GM21529 (cell line): ENCODE measurements around the gene MORN5.
A peak's percentile ranks its signal among the peaks of the same experiment; 100 is the strongest.

Experiments
- ATAC-seq: cut with Tn5 transposase; IDR thresholded peaks from one replicate; pipeline ENCODE4 v1.9.1; 2021; ENCODE audit not compliant: unreplicated experiment

MORN5 gene

DNA sequence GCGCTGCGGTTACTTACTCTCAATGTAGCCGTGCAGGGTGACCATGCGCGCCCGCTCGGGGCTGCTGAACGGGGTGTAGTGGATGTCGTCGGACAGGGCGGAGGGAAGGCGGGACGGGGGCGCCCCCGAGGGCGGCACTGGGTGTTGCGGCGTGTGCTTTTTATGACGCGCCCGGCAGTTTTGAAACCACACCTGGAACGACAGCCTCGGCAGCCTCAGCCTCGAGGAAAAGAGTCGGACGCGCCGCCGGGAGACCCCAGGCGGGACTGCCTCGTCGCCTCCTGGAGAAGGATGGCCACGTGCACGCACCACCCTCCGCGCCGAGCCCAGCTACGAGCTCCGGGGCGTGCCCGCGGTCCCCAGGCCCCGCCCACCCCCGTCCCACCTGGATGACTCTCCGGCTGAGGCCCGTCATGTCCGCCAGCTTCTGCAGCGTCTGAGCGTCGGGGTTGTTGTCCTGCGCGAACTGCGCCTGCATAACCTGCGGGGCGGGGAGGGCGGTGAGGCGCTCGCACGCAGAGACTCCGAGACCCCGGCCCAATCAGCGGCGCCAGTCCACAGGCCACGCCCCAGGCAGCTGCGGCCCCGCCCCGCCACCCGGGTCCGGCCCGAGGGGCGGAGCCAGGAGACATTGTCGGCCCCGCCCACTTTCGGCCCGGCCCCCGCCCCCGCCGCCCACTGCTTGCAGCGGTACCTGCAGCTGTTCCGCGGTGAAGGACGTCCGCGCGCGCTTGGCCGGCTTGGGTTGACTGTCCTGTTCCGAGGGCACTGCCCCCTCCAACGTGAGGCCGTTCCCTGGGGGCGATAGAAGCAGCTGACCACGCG is 54.1 kb downstream of the MORN5 start:
- peak; percentile 63 for ATAC-seq

DNA sequence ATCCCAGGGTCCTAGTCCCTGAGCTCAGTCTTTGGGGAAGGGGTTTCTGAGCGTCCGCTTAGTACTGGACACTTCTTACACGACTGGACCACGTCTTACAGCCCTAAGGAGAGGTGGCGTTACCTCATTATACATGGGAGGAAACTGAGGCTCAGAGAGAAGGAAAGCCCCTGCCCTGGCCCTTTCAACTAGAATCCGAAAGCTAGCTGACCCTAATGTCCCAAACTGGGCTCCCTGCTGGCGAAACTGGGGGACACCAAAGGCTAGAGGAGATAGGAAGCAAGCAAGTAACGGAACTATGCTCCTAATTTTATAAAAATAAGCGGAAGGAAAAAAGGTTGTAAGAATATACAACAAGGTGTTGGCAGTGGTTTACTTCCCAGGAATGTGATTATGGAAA is 54.8 kb downstream of the MORN5 start:
- ATAC-seq, result no peak

DNA sequence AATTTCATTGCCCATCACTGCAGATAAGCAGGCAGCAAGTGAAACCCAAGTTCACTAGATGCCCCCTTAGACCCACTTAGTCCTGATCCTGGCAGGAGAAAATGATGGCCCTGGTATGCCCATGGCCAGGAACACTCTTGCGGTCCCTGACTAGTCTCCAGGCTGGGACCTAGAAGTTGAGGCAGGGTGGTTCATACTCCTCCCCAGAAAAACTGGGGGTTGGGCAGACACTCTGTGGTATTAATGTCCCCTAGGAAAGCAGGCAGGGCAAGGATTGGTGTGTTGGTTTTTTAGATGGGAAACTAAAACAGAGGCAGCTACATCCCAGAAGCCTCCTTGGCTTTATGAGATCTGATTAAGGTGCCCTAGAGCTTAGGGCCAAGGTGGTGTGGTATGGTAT is 56.0 kb downstream of the MORN5 start:
- no peak for ATAC-seq

DNA sequence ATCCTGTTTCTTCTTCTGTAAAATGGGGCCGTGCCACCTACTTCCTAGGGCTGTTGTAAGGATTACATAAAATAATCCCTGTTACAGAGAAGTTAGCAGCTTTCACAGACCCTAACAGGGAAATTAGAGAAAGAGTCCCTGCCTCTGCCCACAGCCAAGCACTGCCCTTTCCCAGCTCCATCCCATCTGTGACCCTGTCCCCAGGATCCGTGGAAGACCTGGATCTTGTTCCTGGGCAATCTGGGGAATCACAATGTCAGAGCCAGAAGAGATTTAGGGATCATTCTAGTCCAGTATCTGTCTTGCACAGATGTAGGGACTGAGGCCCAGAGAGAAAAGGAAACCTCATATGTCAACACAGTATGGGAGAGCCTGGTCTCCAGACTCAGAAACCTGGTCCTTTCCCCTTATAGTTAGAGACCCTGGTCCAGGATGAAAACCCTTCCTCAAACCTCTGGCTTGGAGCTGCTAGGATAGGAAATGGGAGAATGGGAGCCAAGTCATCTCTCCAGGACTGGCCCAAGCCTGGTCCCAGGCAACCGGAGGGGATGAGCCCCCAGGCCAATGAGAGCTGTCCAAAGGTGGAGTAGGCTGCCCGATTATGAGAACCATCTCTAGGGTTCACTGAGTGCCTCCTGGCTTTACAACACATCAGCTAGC is 56.6 kb downstream of the MORN5 start:
- no peak for ATAC-seq

DNA sequence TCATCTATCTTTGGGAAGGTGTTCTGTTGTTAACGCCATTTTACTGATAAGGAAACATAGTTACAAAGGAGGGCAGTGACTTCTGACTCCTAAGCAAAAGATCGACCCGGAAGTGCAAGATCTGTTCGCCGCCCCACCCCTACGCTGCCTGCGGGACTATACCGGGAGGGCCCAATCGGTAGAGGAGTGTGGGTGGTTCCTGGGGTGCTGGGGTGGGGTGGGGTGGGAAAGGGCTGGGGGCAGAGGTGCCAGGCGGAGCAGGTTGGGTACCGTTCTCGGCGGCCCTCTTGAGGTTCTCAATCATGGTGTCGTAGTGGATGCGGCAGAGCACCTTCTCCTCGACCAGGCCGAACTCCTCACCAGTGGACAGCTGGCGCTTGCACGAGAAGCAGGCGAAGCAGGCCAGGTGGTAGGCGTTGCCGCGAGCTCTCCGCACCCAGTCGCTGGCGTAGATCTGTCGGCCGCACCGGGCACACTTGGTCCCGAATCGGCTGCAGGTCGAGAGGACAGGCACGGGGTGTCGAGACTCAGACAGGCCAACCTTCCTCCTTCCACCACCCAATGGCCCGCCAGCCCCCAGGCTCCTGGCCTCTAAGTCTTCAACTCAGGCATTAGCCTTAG is 57.2 kb downstream of the MORN5 start:
- no peak for ATAC-seq

DNA sequence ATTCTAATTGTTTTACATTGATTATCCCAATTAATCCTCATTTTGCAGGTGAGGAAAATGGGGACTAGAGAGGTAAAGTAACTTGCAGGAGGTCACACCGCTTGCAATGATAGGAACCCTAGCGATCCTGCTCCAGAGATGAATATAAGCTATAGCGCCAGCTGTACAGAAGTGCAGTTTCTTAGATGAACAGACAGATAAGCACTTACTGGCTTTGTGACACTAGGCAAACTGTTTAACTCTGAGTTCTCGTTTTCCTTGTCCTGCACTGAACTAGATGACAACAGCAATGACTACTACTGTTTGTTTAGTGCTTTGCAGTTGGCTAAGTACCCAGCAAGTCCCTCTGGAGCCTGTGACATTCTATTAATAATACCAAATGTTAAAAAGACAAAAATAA is 57.9 kb downstream of the MORN5 start:
- ATAC-seq, result no peak

DNA sequence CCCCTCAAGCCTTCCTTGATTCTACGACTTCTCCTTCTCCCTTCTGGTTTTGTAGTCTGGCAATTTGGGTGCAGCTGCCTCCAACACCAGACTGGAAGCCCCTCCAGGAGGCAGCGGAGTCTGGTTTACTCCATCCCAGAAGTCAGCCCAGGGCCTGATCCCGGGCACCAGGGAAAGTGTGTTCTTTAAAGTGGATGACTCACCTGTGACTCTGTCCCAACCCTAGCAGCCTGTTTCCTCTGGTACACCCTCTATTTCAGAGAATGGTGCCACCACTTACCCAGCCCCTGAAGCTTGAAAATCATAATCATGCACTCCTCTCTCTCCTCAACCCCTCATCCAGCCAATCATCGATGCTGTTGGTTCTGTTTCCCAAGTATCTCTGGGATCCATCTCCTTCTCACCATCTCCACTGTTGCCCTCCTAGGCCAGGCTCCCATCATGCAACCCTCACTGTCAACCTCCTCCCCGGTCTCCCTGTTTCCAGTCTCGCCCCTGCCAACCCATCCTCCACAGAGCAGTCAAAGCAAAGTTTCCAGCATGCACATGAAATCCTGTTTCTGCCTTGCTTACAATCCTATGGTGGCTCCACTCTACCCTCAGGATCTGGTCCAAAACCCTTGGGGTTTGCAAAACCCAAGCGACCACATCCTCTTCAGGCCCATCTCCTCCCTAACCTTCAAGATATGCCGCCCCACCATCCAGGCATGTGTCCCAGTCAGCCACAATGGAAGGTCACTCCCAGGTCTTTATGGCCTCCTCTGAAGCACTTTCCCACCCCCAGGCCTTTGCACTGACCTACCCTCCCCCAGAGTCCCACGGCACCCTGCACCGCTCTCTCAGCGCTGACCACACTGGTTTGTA is 58.6 kb downstream of the MORN5 start:
- ATAC-seq, result no peak

DNA sequence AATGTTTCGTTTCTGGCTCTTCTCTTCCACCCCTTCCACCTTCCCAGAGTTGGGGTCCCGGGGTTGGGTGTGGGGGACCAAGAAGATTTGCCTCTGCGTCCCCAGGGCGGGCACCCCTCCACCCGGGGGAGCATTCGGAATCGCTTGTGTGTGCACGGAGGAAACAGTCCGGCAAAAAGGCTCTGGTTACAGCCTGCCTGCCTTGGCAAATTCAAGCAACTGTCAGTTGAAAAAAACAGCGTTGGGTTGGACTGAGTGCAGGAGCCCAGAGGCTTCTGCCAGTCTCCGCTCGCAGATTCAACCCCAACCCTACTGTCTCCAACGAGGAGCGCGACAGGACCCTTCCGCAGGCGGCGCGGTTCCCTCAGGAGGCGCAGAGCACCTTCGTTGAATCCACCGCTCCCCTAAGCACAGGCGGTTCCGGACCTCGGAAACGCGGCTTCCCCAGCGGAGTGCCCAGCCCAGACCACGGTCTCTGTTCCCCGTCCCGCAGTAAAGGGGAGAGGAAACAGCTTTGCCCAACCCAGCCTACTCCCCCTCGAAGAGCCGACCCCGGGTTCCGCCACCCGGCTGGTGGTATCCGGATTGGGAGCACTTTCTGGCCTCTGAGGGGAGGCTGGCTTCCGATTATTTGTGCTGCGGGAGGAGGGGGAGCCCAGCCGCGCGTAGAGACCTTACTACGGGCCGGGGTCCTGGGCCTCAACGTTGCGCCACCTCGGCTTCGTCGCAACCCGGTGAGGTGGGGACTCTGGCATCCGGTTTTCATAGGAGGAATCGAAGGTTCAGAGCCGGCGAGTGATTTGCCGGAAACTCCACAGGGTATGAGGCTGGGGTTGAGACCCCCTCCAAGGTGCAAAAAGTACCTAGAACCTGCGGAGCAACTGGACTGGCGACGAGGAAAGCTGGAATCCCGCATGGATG is 59.5 kb downstream of the MORN5 start:
- no peak for ATAC-seq

DNA sequence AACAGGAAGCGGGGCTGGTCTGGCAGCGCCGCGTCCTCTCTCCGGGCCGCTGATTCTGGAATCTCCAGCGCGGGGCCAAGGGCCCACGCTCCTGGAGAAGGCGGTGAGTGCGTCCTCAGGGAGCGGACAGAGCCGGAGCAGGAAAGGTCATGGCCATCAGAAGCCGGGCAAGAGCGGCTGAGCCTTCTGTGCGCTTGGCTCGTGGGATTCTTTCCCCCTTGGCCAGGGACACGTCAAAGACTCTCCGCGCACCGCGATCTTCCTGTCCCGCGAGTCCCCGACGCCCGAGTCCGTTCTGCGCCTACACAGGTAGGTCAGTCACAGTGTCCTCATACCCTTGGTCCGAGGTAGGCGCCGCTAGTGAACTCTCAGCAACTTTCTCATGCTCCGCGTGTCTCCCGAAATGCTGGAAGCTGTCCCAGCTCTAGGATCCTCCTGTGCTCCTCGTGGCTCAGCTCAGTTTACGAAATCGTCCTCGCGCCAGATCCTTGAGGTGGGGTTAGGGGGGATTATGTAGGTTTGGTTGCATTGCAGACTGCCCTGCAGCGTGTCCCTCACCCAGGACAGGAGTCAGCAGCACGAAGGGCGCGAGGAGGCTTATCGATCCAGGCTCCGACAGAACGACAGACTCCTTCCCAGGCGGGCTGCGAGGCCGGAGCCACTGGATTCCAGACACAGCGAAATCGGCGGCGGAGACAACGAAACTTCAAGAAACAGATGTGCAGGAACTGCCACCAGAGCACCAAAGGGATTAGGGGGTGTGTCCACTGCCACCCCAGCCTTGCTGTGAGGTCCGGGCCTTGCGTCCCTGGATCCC is 60.4 kb downstream of the MORN5 start:
- no peak for ATAC-seq

DNA sequence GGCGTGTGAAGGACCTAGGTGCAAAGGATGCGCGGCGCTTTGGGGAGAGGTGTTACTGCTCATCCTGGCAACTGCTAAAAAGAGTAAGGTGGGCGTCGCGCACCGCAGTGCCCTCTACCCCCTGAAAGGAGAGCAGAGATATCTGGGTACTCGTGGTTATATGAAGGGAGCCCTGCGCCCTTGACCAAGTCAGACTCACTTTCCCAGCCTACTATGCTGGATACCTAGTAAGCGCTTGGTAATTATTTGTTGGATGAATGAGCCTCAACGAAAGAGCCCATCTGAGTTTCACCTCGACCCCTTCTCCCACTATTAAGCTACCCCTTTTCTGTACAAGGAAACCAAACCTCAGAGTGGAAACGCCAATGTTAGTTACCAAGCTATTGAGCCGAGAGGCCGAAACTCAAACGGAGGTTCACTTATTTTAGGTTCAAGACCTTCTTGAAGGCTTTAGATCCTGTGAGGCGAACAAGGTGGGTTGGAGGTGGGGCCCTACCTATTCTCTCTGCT is 61.0 kb downstream of the MORN5 start:
- no peak for ATAC-seq

DNA sequence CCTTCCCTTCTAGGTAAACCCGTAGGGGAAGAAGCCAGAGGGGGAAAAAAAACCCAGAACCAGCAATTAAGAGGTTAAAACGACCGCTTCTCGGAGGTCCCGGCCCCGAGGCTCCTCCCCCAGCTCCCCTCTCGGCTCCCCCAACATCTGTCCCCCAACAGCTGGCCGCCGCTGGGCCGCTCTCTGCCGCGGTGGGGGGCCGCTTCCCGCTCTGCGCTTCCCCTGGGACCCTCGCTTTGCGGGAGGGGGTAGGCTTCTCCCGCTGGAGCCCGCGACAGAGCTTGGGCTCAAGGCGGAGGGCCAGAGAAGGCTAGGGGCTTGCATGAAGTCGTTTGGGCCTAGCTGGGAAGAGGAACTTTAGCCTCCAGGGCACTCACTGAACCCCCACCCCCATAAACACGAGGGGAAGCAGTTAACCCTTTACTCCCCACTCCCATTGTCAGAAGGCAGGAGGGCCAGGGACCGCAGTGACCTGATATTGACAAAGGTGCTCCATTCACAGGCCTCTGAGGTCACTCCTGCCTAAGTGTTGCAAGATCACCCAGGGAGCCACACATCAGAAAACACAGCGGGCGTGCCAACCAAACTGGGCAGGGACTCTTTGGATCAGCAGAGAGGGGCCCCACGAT is 61.6 kb downstream of the MORN5 start:
- ATAC-seq, result no peak

DNA sequence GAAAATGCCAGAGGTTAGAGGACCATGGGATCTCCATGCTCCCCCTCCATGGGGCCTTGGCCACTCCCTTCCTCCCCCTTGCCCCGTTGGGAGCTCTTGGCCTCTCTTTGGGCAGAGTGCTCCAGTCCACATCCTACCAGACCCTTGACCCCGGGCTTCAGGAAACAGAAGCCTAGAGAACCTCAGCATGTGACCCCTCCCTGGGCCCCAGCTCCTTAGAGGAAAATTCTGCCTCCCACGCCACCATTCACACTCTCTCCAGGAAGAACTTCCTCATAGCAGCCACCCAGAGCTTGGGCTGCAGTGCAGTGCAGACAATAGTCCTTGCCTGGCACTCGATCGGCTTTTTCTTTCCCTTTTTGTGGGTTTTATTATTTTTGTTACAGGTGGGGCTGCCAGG is 63.1 kb downstream of the MORN5 start:
- no peak for ATAC-seq

DNA sequence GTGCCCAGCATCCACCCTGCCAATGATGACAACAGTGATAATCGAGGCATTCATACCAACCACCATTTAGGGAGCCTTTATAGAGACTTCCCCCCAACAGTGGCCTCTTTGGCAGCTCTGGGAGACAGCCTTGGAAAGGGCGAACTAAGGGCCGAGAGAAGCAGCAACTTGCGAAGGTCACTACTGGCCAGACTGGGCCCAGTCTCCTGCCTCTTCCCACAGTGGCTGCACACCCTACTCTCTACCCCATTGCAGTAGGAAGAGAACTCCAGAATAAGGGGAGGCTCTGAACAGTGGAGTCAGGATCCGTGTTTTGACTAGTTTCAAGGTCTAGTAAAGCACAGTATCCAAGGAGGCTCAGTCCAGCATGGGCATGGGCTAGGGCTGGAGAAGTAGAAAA is 63.7 kb downstream of the MORN5 start:
- ATAC-seq, result no peak

DNA sequence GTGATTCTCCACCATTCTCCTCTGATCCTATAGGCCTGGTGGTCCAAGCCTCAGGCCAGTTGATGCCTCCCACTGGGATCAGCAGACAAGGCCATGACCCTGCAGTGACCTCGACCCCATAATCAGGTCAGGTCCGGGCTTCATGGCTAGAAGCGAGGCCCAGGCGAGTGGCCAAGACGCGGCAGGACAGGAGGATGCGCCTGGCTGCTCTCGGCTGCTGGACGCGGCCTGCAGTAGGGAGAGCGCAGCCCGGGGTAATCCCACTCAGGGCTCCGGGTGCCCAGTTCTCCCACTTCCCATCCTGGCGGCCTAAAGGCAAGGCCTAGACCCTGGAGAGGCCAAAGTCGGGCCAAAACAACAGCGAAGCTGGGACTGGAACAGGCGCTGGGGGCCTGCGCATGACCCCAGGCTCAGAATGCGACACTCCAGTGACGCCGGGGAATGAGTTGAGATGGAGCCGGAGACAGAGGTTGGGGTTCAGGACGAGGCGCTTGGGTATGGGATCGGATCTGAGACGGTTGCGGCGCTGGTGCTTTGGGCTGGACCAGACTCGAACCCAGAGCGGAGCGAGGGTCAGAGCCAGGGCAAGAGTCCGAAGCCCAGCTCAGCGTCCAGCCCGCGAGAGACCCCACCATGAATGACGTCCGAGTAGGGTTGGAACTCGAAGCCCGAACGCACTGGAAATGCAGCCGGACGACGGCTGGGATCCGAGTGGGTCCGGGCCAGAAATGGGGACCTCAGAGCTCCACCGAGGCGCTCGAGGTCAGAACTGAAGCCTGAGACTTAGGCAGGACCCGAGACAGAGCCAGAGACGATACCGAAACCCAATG is 65.8 kb downstream of the MORN5 start:
- no peak for ATAC-seq

DNA sequence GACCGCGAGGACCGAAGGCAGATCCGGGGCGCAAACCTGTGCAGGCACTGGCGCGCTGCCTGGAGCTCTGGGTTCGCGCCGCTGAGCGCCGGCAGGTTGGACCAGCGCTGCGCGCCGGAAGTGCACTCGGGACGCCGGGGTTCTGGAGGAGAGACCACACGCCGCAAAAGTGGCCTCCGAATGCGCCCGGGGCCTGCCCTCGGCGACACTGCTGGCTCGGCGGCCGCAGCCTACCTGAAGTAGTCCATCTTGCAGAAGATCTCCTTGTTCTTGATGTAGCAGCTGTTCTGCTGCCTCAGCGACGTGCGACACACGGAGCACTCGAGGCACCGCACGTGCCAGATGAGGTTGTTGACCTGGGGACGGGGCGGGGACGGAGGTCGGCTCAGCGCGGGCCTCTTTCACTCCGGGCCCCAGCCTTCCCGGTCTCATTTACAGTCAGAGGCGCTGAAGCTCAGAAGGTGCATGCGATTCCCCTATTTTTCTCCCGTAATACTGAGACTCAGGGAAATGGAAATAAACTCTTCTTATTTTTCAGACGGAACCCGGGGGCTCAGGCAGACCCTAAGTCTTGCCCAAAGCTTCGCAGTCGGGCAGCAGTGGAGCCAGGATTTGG is 66.5 kb downstream of the MORN5 start:
- no peak for ATAC-seq

DNA sequence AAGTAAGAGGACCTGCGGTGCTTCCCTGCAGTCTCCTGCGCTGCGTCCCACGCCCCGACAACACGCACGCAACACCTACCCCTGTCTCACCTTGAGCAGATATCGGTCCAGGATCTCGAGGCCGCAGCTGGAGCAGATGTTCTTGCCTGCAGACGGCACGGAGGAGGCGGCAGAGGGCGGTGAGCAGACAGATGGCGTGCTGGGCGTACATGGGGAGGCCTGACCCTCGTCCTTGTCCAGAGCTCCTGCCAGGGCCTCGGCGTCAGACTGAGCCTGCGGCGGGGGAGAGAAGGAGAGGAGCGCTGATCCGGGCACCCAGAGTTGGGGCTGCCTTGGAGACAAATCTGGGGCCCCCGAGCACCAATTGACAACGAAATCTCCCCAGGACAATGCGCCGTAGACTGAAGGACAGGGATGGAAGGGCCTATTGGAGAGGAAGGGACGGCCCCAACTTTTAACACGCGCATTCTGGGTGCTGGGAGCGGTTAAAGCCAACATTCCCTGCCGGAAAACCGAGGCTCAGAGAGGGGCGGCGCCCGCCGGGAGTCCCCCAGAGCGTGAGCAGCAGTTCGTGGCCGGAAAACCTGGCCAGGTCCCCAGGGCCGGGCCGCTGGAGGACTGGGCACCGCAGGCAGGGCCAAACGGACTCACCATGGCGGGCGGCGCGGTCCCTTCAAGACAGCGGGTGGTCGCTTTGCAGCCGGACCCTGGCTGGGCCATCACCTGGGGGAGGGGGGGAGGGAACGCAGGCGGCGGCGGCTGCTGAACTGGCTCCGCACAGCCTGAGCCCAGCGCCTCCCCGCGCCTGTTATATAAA is 67.3 kb downstream of the MORN5 start:
- no peak for ATAC-seq

DNA sequence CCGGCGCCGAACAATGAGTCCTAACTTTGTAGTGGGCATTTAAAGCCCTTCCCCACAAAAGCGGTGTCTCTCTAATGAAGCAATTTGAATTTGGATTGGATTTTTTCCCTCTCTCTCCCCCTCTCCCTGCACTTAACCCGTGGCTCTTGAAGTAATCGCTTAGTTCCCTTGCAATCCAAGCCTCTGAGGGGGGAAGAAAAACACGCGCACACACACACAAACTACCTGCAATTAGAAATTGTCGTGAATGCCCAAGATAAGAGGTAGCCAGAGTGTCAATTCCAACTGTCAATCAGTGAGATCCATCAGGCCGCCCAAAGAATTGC is 67.8 kb downstream of the MORN5 start:
- no peak for ATAC-seq
